ENCODE data around the gene DLG2.

DLG2 gene

DNA sequence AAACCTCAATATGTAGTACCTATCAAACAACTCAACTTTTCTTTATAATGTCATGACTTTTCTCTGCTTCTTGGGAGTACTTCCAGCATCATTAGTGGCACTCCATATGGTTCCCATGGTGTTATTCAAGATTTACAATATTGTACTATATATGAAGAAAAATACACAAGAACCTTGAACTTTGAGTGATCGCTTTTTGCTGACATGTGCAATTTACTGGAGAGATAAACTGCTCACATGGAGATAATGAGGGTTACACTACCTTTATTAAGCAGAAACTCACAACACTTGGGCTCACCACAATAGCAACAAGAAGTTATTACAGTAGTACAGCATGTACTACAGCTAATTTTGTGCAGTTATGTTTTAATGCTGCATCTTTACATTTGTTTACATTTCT, 388.2 kb downstream of the DLG2 start:
- TF ChIP-seq FOXM1 (IDR thresholded peaks at IDR 0.05; ENCODE audit: borderline replicate concordance, low read depth) (no peak), EP300 (IDR thresholded peaks at IDR 0.05; ENCODE audit: borderline replicate concordance) (no peak), CREB1 (IDR thresholded peaks at IDR 0.05; ENCODE audit: low read depth) (no peak), TCF12 (IDR thresholded peaks at IDR 0.05; ENCODE audit: low read depth) (no peak), CEBPB (IDR thresholded peaks at IDR 0.05) (no peak), NFIC (IDR thresholded peaks at IDR 0.05) (no peak)
- TF ChIP-seq, protein P1, sequence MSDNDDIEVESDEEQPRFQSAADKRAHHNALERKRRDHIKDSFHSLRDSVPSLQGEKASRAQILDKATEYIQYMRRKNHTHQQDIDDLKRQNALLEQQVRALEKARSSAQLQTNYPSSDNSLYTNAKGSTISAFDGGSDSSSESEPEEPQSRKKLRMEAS (IDR thresholded peaks at IDR 0.05): no peak

DNA sequence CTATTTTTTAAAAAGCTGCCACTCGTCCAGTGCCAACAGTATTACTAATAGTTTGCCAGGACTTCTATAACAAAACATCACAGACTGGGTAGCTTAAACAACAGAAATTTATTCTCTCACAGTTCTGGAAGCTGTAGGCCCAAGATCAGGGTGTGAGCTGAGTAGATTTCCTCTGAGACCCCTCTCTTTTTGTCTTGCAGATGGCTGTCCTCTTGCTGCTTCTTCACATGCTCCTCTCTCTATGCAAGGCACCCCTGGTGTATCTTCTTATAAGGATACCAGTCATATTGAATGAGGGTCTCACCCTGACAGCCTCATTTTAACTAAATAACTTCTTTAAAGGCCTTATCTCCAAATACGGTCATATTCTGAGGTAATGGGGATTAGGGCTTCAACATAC, 390.9 kb downstream of the DLG2 start:
- TF ChIP-seq, protein P2, sequence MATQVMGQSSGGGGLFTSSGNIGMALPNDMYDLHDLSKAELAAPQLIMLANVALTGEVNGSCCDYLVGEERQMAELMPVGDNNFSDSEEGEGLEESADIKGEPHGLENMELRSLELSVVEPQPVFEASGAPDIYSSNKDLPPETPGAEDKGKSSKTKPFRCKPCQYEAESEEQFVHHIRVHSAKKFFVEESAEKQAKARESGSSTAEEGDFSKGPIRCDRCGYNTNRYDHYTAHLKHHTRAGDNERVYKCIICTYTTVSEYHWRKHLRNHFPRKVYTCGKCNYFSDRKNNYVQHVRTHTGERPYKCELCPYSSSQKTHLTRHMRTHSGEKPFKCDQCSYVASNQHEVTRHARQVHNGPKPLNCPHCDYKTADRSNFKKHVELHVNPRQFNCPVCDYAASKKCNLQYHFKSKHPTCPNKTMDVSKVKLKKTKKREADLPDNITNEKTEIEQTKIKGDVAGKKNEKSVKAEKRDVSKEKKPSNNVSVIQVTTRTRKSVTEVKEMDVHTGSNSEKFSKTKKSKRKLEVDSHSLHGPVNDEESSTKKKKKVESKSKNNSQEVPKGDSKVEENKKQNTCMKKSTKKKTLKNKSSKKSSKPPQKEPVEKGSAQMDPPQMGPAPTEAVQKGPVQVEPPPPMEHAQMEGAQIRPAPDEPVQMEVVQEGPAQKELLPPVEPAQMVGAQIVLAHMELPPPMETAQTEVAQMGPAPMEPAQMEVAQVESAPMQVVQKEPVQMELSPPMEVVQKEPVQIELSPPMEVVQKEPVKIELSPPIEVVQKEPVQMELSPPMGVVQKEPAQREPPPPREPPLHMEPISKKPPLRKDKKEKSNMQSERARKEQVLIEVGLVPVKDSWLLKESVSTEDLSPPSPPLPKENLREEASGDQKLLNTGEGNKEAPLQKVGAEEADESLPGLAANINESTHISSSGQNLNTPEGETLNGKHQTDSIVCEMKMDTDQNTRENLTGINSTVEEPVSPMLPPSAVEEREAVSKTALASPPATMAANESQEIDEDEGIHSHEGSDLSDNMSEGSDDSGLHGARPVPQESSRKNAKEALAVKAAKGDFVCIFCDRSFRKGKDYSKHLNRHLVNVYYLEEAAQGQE (IDR thresholded peaks at IDR 0.05; ENCODE audit: low read depth): no peak
- no peak for TF ChIP-seq NFIC (IDR thresholded peaks at IDR 0.05)
- no peak for TF ChIP-seq FOXM1 (IDR thresholded peaks at IDR 0.05; ENCODE audit: borderline replicate concordance, low read depth)
- TF ChIP-seq TEAD4 (IDR thresholded peaks at IDR 0.05): no peak
- no peak for TF ChIP-seq TCF12 (IDR thresholded peaks at IDR 0.05; ENCODE audit: low read depth)
- TF ChIP-seq YY1 (IDR thresholded peaks at IDR 0.05; ENCODE audit: low read depth): no peak

DNA sequence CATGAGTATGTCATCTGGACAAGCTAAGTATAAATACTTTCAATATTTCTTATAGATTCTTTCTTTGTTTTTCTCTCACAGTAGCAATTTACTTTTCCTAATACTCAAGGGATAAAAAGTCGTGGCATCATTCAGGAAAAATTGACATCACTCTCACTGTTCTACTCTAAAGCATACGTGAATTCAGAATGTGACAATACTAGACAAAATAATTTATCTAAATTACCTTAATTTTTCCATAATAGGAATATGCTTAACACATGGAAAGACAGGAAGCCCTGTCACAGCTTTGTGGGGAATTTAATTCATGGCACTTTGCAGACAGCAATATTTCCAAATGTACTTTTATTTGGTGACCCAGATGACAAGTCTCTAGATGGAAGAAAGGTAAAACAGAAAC, 394.6 kb downstream of the DLG2 start:
- TF ChIP-seq CREB1 (IDR thresholded peaks at IDR 0.05; ENCODE audit: low read depth) (no peak), EGR1 (IDR thresholded peaks at IDR 0.05) (no peak), NFIC (IDR thresholded peaks at IDR 0.05) (no peak), TEAD4 (IDR thresholded peaks at IDR 0.05) (no peak), RAD21 (IDR thresholded peaks at IDR 0.05; ENCODE audit: low read depth) (no peak), TAF1 (IDR thresholded peaks at IDR 0.05; ENCODE audit: low read depth) (no peak), ZBTB7A (IDR thresholded peaks at IDR 0.05; ENCODE audit: low read depth) (no peak), YY1 (IDR thresholded peaks at IDR 0.05; ENCODE audit: low read depth) (no peak), TCF12 (IDR thresholded peaks at IDR 0.05; ENCODE audit: low read depth) (no peak), EP300 (IDR thresholded peaks at IDR 0.05; ENCODE audit: borderline replicate concordance) (no peak), CEBPB (IDR thresholded peaks at IDR 0.05) (no peak), FOXM1 (IDR thresholded peaks at IDR 0.05; ENCODE audit: borderline replicate concordance, low read depth) (no peak)
- TF ChIP-seq, protein P2 (IDR thresholded peaks at IDR 0.05; ENCODE audit: low read depth): no peak
- TF ChIP-seq, protein P3, sequence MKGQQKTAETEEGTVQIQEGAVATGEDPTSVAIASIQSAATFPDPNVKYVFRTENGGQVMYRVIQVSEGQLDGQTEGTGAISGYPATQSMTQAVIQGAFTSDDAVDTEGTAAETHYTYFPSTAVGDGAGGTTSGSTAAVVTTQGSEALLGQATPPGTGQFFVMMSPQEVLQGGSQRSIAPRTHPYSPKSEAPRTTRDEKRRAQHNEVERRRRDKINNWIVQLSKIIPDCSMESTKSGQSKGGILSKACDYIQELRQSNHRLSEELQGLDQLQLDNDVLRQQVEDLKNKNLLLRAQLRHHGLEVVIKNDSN (IDR thresholded peaks at IDR 0.05): no peak
- TF ChIP-seq, protein P1 (IDR thresholded peaks at IDR 0.05): no peak

DNA sequence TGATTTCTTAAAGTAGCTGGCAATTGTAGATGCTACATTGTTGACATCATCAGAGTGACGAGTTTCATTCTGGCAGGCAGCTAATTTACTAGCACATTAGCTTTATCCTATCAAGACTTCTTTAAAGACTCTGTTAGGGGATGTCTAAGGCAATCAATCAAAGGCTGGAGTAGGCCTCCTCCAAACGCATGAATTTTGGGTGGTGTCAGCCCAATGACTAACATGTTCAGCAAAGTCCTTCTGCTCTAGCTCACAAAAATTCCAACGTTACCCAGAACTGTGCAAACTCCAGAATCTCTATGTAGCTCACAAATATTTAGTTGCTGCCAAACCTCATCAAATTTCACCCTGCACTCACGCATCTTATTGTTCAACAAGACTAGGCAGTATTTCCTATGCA, 395.6 kb downstream of the DLG2 start:
- TF ChIP-seq ZBTB7A (IDR thresholded peaks at IDR 0.05; ENCODE audit: low read depth) (no peak), TAF1 (IDR thresholded peaks at IDR 0.05; ENCODE audit: low read depth) (no peak), TCF12 (IDR thresholded peaks at IDR 0.05; ENCODE audit: low read depth) (no peak), CEBPB (IDR thresholded peaks at IDR 0.05) (no peak), CREB1 (IDR thresholded peaks at IDR 0.05; ENCODE audit: low read depth) (no peak), EGR1 (IDR thresholded peaks at IDR 0.05) (no peak), NFIC (IDR thresholded peaks at IDR 0.05) (no peak), YY1 (IDR thresholded peaks at IDR 0.05; ENCODE audit: low read depth) (no peak), EP300 (IDR thresholded peaks at IDR 0.05; ENCODE audit: borderline replicate concordance) (no peak)
- TF ChIP-seq, protein P2 (IDR thresholded peaks at IDR 0.05; ENCODE audit: low read depth): no peak
- TF ChIP-seq, protein P3 (IDR thresholded peaks at IDR 0.05): no peak

DNA sequence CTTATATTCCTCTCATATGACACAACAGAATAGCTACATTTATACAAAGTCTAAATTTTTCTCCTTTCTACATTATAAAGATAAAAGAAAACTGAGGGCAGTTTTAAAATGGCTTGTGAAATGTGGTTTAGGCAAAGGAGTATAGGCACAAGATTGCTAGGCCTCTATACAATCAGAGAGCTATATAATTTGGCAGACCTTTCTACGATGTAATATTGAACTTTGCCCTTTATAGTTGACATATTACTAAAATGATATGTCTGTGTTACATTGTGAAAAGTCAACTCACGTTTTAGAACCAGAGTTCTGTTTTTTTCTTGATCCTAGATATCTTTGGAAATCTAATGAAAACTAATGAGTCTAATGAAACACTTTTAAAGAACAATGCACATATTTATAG, 430.2 kb downstream of the DLG2 start:
- TF ChIP-seq CEBPB (IDR thresholded peaks at IDR 0.05) (no peak), ZBTB7A (IDR thresholded peaks at IDR 0.05; ENCODE audit: low read depth) (no peak), TEAD4 (IDR thresholded peaks at IDR 0.05) (no peak), FOXM1 (IDR thresholded peaks at IDR 0.05; ENCODE audit: borderline replicate concordance, low read depth) (no peak), TCF12 (IDR thresholded peaks at IDR 0.05; ENCODE audit: low read depth) (no peak), NFIC (IDR thresholded peaks at IDR 0.05) (no peak)
